HCT116 (cell line): ENCODE data around the gene ATF5. TPM values are rescaled to one million over a fixed set of nuclear protein-coding genes. Genes with fewer than 3 reads are reported as not detected.

Source experiments
- ATAC-seq: fragments of 200-7000 bp; cut with Tn5 transposase; 2 replicates; pipeline ENCODE4 v1.9.1; 2020; ENCODE audit warnings: mild to moderate bottlenecking, moderate library complexity
- BruUV-seq: library from RNA; stranded (reverse); fragments of 400-500 nt; replicated peaks from 2 replicates; lab custom pipeline; 2021; lab: Mats Ljungman, UMichigan
- CTCF ChIA-PET: fragments of 300-600 bp; sonication (Branson Sonifier 250); formaldehyde crosslinking; loops from one replicate; lab custom pipeline; 2021; ENCODE audit warnings: antibody characterized with exemption; lab: Charles Lee
- POLR2A ChIA-PET: fragments of 300-600, 350-600 bp; sonication (Branson Sonifier 250); formaldehyde crosslinking; loops from one replicate; lab custom pipeline; 2021; ENCODE audit warnings: antibody characterized with exemption; lab: Charles Lee
- RAD21 ChIA-PET, 2 experiments: fragments of 300-600 bp; sonication (Branson Sonifier 250); formaldehyde crosslinking; loops; one replicate each; lab custom pipeline; 2023; ENCODE audit warnings: low total read pairs in 2 of 2; ENCODE audit not compliant: uncharacterized antibody in 2 of 2, unreplicated experiment in 2 of 2, low non-redundant PET in 1 of 2; lab: Charles Lee
- DNase-seq: peaks from one replicate; pipeline ENCODE4 v3.0.0-alpha.2; 2010; ENCODE audit warnings: low read depth, low spot score
- H2AFZ ChIP-seq: fragments of 200-600 bp; shearing (Covaris generic), sonication (generic); 2 replicates; pipeline ENCODE4 v1.6.1; 2017; ENCODE audit warnings: low read depth, mixed run types, mixed read lengths, antibody characterized with exemption, low read length; ENCODE audit not compliant: poor library complexity, severe bottlenecking
- H3K27ac ChIP-seq: 2 replicates; pipeline ENCODE4 v1.5.1; 2012; ENCODE audit warnings: low read depth, low read length
- H3K27me3 ChIP-seq: fragments of 200-600 bp; sonication (generic); 2 replicates; pipeline ENCODE4 v1.6.1; 2016; ENCODE audit warnings: mixed run types, low read length, mixed read lengths; ENCODE audit not compliant: insufficient read depth
- H3K36me3 ChIP-seq, 2 experiments: fragments of 200-500 bp in 1 of 2; fragments of 200-600 bp in 1 of 2; sonication (Bioruptor generic) in 1 of 2; sonication (generic) in 1 of 2; 2 replicates each; pipeline versions ENCODE4 v1.5.1 to v1.6.1; 2014 to 2016; ENCODE audit warnings: low read length in 2 of 2, inconsistent platforms in 1 of 2, mixed read lengths in 1 of 2, mixed run types in 1 of 2; ENCODE audit not compliant: insufficient read depth in 2 of 2, control insufficient read depth in 1 of 2
- H3K4me1 ChIP-seq, 2 experiments: fragments of 200-600 bp in 1 of 2; sonication (generic) in 1 of 2; 2 replicates each; pipeline versions ENCODE4 v1.5.1 to v1.6.1; 2012 to 2017; ENCODE audit warnings: low read length in 2 of 2, inconsistent platforms in 1 of 2, mild to moderate bottlenecking in 1 of 2, mixed read lengths in 1 of 2, mixed run types in 1 of 2, moderate library complexity in 1 of 2; ENCODE audit not compliant: insufficient read depth in 2 of 2, control insufficient read depth in 1 of 2
- H3K4me2 ChIP-seq: fragments of 200-600 bp; sonication (generic); 2 replicates; pipeline ENCODE4 v1.6.1; 2017; ENCODE audit warnings: mixed run types, low read length, mixed read lengths
- H3K4me3 ChIP-seq, 2 experiments: fragments of 200-600 bp in 1 of 2; sonication (generic) in 1 of 2; replicated peaks in 1 of 2; 2 replicates each; pipeline ENCODE4 v1.5.1; 2011 to 2016; ENCODE audit warnings: low read length in 2 of 2, control low read depth in 1 of 2, low read depth in 1 of 2, mild to moderate bottlenecking in 1 of 2, mixed read lengths in 1 of 2, mixed run types in 1 of 2
- H3K79me2 ChIP-seq: fragments of 200-600 bp; sonication (generic); 2 replicates; pipeline ENCODE4 v1.6.1; 2017; ENCODE audit warnings: mild to moderate bottlenecking, mixed run types, low read length, moderate library complexity, mixed read lengths; ENCODE audit not compliant: insufficient read depth
- H3K9ac ChIP-seq: fragments of 200-600 bp; sonication (generic); 2 replicates; pipeline ENCODE4 v1.6.1; 2016; ENCODE audit warnings: low read length, mixed read lengths
- H3K9me2 ChIP-seq: fragments of 200-600 bp; sonication (generic), shearing (Covaris generic); 2 replicates; pipeline ENCODE4 v1.6.1; 2017; ENCODE audit warnings: mixed run types, mild to moderate bottlenecking, moderate library complexity; ENCODE audit not compliant: insufficient read depth
- H3K9me3 ChIP-seq, 2 experiments: fragments of 200-500 bp in 1 of 2; fragments of 200-600 bp in 1 of 2; sonication (Bioruptor generic) in 1 of 2; sonication (generic) in 1 of 2; 2 replicates each; pipeline ENCODE4 v1.6.1; 2014 to 2017; ENCODE audit warnings: low read length in 2 of 2, mixed read lengths in 2 of 2, inconsistent platforms in 1 of 2, low read depth in 1 of 2, mild to moderate bottlenecking in 1 of 2, mixed run types in 1 of 2, moderate library complexity in 1 of 2; ENCODE audit not compliant: control insufficient read depth in 1 of 2, insufficient read depth in 1 of 2
- H4K20me1 ChIP-seq: fragments of 200-600 bp; sonication (generic), shearing (Covaris generic); 2 replicates; pipeline ENCODE4 v1.6.1; 2017; ENCODE audit warnings: mixed run types, mild to moderate bottlenecking, moderate library complexity; ENCODE audit not compliant: insufficient read depth
- ATF3 ChIP-seq: IDR thresholded peaks from 2 replicates; pipeline ENCODE4 v1.6.1; 2012
- CBX3 ChIP-seq: IDR thresholded peaks from 2 replicates; pipeline ENCODE4 v1.6.1; 2012; ENCODE audit warnings: low read depth
- CEBPB ChIP-seq: IDR thresholded peaks from 2 replicates; pipeline ENCODE4 v1.6.1; 2012; ENCODE audit warnings: low read depth
- CTCF ChIP-seq, 3 experiments: fragments of 200-600 bp in 1 of 3; sonication (generic) in 1 of 3; IDR thresholded peaks in 2 of 3; conservative IDR thresholded peaks in 1 of 3; 2 replicates each; pipeline ENCODE4 v1.5.1; 2012 to 2017; ENCODE audit warnings: low read depth in 2 of 3, low read length in 2 of 3, antibody characterized with exemption in 1 of 3, borderline replicate concordance in 1 of 3, control low read depth in 1 of 3, mild to moderate bottlenecking in 1 of 3, mixed read lengths in 1 of 3, mixed run types in 1 of 3, moderate library complexity in 1 of 3; ENCODE audit not compliant: insufficient read depth in 1 of 3
- EGR1 ChIP-seq: IDR thresholded peaks from 2 replicates; pipeline ENCODE4 v1.6.1; 2012; ENCODE audit warnings: low read depth
- EZH2 ChIP-seq: fragments of 200-600 bp; sonication (generic); IDR thresholded peaks from 2 replicates; pipeline ENCODE4 v1.6.1; 2017; ENCODE audit warnings: antibody characterized with exemption, mixed run types
- MAX ChIP-seq: IDR thresholded peaks from 2 replicates; pipeline ENCODE4 v1.6.1; 2012
- POLR2AphosphoS5 ChIP-seq: IDR thresholded peaks from 2 replicates; pipeline ENCODE4 v1.6.1; 2011; ENCODE audit warnings: mild to moderate bottlenecking, low read depth, low read length, moderate library complexity
- RAD21 ChIP-seq: IDR thresholded peaks from 2 replicates; pipeline ENCODE4 v1.6.1; 2012; ENCODE audit warnings: low read depth, mild to moderate bottlenecking
- REST ChIP-seq: IDR thresholded peaks from 2 replicates; pipeline ENCODE4 v1.6.1; 2012; ENCODE audit warnings: low read depth
- SIN3A ChIP-seq: IDR thresholded peaks from 2 replicates; pipeline ENCODE4 v1.6.1; 2012; ENCODE audit warnings: low read depth
- SP1 ChIP-seq: IDR thresholded peaks from 2 replicates; pipeline ENCODE4 v1.6.1; 2012; ENCODE audit warnings: low read depth
- SRF ChIP-seq: IDR thresholded peaks from 2 replicates; pipeline ENCODE4 v1.6.1; 2012; ENCODE audit warnings: low read depth
- YY1 ChIP-seq: IDR thresholded peaks from 2 replicates; pipeline ENCODE4 v1.6.1; 2011; ENCODE audit warnings: low read length, low read depth, moderate library complexity, mild to moderate bottlenecking; ENCODE audit not compliant: insufficient replicate concordance; ENCODE audit errors: extremely low read depth
- ZBTB33 ChIP-seq: IDR thresholded peaks from 2 replicates; pipeline ENCODE4 v1.6.1; 2011; ENCODE audit warnings: mild to moderate bottlenecking, low read length, moderate library complexity; ENCODE audit not compliant: insufficient replicate concordance; ENCODE audit errors: extremely low read depth
- ZFX ChIP-seq: fragments of 450-650 bp; IDR thresholded peaks from 2 replicates; pipeline ENCODE4 v1.6.1; 2017
- ZNF274 ChIP-seq: fragments of 200-500 bp; sonication (Bioruptor generic); IDR thresholded peaks from 2 replicates; pipeline ENCODE4 v1.6.1; 2014; ENCODE audit warnings: mild to moderate bottlenecking, low read depth, low read length, inconsistent platforms
- intact Hi-C: fragments of 100-400 bp; cut with micrococcal nuclease; formaldehyde crosslinking; loops from 2 replicates; pipeline ENCODE4 v1.10.0; 2022
- total RNA-seq: library from RNA; stranded (reverse); gene quantifications from one replicate; pipeline ENCODE4 v1.2.1, GENCODE V29; 2021; ENCODE audit not compliant: unreplicated experiment

The ATF5 gene
- total RNA-seq, 1 experiment from 2014 or later = 28.2 TPM

- no peak for TF ChIP-seq POLR2AphosphoS5
- TF ChIP-seq, all 23 proteins: peak for 0
Measured at GRCh38 chr19:49908480-49909420, 20.3 kb upstream of the ATF5 start (continued).

- no peaks in the 10 kb centered on the region for H3K27me3 ChIP-seq
- H3K9me3 ChIP-seq = no peaks in the 10 kb centered on the region
- no TSS peak for BruUV-seq
- H2AFZ ChIP-seq = no peak overlapping the region
- no peak overlapping the region for H3K4me2 ChIP-seq
- H3K9ac ChIP-seq = no peak overlapping the region
- H3K27ac ChIP-seq = no peak overlapping the region; the same call in 1 of the 2 replicates
- ATAC-seq = no peak
- no peaks in the 10 kb centered on the region for H3K4me1 ChIP-seq
- POLR2A ChIA-PET = no interaction called here
- peaks cover 35 to 55% of the 10 kb centered on the region in 2 experiments for H3K36me3 ChIP-seq
- no peaks in the 10 kb centered on the region for H3K9me2 ChIP-seq
- peaks cover 59% of the 10 kb centered on the region for H3K79me2 ChIP-seq
- intact Hi-C loops = no loop called here
- no peak overlapping the region for H3K4me3 ChIP-seq
- RAD21 ChIA-PET = no interaction called here
- no peaks in the 10 kb centered on the region for H4K20me1 ChIP-seq
- DNase-seq = no peak
- CTCF ChIA-PET = no interaction called here
- TF ChIP-seq EZH2 (no peak), SIN3A (no peak), ZNF274 (no peak), ZFX (no peak), REST (no peak), SP1 (no peak), ATF3 (no peak), RAD21 (no peak), MAX (no peak), YY1 (no peak), EGR1 (no peak), ZBTB33 (no peak), CEBPB (no peak), CTCF (IDR thresholded peaks at IDR 0.05 in 2 of 3, conservative IDR thresholded peaks at IDR 0.05 in 1 of 3; ENCODE audit: borderline replicate concordance in 1 of 3, insufficient read depth in 1 of 3, low read depth in 2 of 3, low read length in 2 of 3) (no peak), CBX3 (no peak), SRF (no peak)
Measured at GRCh38 chr19:49910179-49910578, 18.8 kb upstream of the ATF5 start.
